Spleen (tissue), 11 donors: Measurements from ENCODE around the gene TRERF1. TPM values are rescaled to one million over a fixed set of nuclear protein-coding genes. Genes with fewer than 3 reads are reported as not detected.

Source experiments
- DNase-seq: peaks from one replicate; pipeline ENCODE4 v3.0.0-alpha.2; 2020
- H3K27ac ChIP-seq, 8 donors: fragments of 200-600 bp; sonication (generic) in 7 of 8; 1 replicate in 4 of 8; 2 replicates in 4 of 8; pipeline versions ENCODE4 v1.5.0 to v1.8.0; 2016 to 2021; ENCODE audit warnings: inconsistent platforms in 4 of 8, mild to moderate bottlenecking in 4 of 8, moderate library complexity in 1 of 8
- H3K27me3 ChIP-seq, 7 donors: fragments of 200-600 bp; sonication (generic) in 6 of 7; replicated peaks in 1 of 7; 1 replicate in 4 of 7; 2 replicates in 3 of 7; pipeline versions ENCODE4 v1.5.0 to v1.8.0; 2016 to 2021; ENCODE audit warnings: inconsistent platforms in 3 of 7, mild to moderate bottlenecking in 1 of 7
- H3K36me3 ChIP-seq, 6 donors: fragments of 200-600 bp; sonication (generic) in 5 of 6; 1 replicate in 4 of 6; 2 replicates in 2 of 6; pipeline versions ENCODE4 v1.5.0 to v1.8.0; 2016 to 2021; ENCODE audit warnings: inconsistent platforms in 2 of 6
- H3K4me1 ChIP-seq, 6 donors: fragments of 200-600 bp; sonication (generic) in 5 of 6; 1 replicate in 3 of 6; 2 replicates in 3 of 6; pipeline versions ENCODE4 v1.5.0 to v1.8.0; 2016 to 2021; ENCODE audit warnings: inconsistent platforms in 3 of 6
- H3K4me3 ChIP-seq, 8 donors: fragments of 200-600 bp; sonication (generic) in 7 of 8; 1 replicate in 4 of 8; 2 replicates in 4 of 8; pipeline versions ENCODE4 v1.5.0 to v1.8.0; 2016 to 2021; ENCODE audit warnings: inconsistent platforms in 4 of 8, mild to moderate bottlenecking in 4 of 8, moderate library complexity in 2 of 8
- H3K9me3 ChIP-seq, 8 donors: fragments of 200-600 bp; sonication (generic) in 7 of 8; 1 replicate in 4 of 8; 2 replicates in 4 of 8; pipeline versions ENCODE4 v1.5.0 to v1.8.0; 2016 to 2021; ENCODE audit warnings: inconsistent platforms in 4 of 8
- CTCF ChIP-seq, 11 experiments: fragments of 200-600 bp in 7 of 11; fragments of 450-650 bp in 4 of 11; sonication (generic) in 4 of 11; IDR thresholded peaks in 8 of 11; conservative IDR thresholded peaks in 3 of 11; 1 replicate in 7 of 11; 2 replicates in 4 of 11; pipeline versions ENCODE4 v1.4.0 to v1.8.0; 2016 to 2021; ENCODE audit warnings: antibody characterized with exemption in 11 of 11, inconsistent platforms in 4 of 11, mild to moderate bottlenecking in 1 of 11
- POLR2A ChIP-seq, 3 donors: fragments of 450-650 bp; IDR thresholded peaks; one replicate each; pipeline ENCODE4 v1.5.1; 2017; ENCODE audit warnings: antibody characterized with exemption in 3 of 3, mild to moderate bottlenecking in 1 of 3
- POLR2AphosphoS5 ChIP-seq, 3 donors: sonication (generic); formaldehyde crosslinking; IDR thresholded peaks; one replicate each; pipeline ENCODE4 v1.5.1; 2017; ENCODE audit warnings: antibody characterized with exemption in 3 of 3
- WGBS, 5 donors: extraction: QIAGEN DNeasy Blood & Tissue Kit in 3 of 5; methylation state at CpG; one replicate each; pipeline versions ENCODE4 v1.1.5 to v1.1.7; 2013 to 2018; 5-methylcytosine and 5-hydroxymethylcytosine counted together
- intact Hi-C: fragments of 100-400 bp; cut with DNase I; formaldehyde crosslinking; loops from one replicate; pipeline ENCODE4 v1.15.0; 2023; ENCODE audit warnings: low total_unique reads
- polyA plus RNA-seq, 3 donors: library from polyadenylated mRNA; stranded (reverse); fragments of 200-250 nt; gene quantifications; one replicate each; pipeline ENCODE4 v1.2.1, GENCODE V29; 2013
- total RNA-seq, 7 donors: library from RNA; depleted of rRNA in 3 of 7; stranded (reverse); fragments of >200 nt in 3 of 7; fragmentation: NEBNext Ultra II Directional in 4 of 7; extraction: Animal tissue kit (Norgen Biotek cat#: 25700) in 4 of 7; gene quantifications; one replicate each; pipeline versions ENCODE4 v1.1.0 to v1.2.1, GENCODE V29; 2016 to 2021
- donor health status: healthy with polysubstance abuse.
- donor health status: DM: no; HTN: no; CAD: no; lungs with moderate emphysema.
- donor health status: DM: no; HTN: no; CAD: no.
- donor health status: Bipolar disorder and iron deficiency.
- donor health status: healthy.
- donor health status: DM: no; HTN: no; CAD: no.
- donor health status: DM: yes; HTN: yes; CAD: no.

Gene TRERF1
- total and polyA plus RNA-seq, 10 donors = 1.5 to 16.9 (median 12.4) TPM

GRCh38 chr6:42314571-42315258, 137.0 kb downstream of the TRERF1 start:
- peak overlapping the region in 6 of 8 donors; percentile 20 to 91 (median 71) for H3K27ac ChIP-seq

GRCh38 chr6:42313941-42314570, 137.7 kb downstream of the TRERF1 start:
- Histone ChIP-seq H3K27ac (peak overlapping the region in 5 of 8 donors; percentile 45 to 91 (median 85)), H3K4me1 (peaks cover 0 to 59% (median 36%) of the 10 kb centered on the region in 6 donors)
- no peak for DNase-seq

More at GRCh38 chr6:42314571-42315258, 137.0 kb downstream of the TRERF1 start:
- 78 to 90% (median 80%) methylated on average over 10 of the region's 10 CpGs for WGBS, 5 donors
- TF ChIP-seq CTCF (IDR thresholded peaks at IDR 0.05 in 8 of 11, conservative IDR thresholded peaks at IDR 0.05 in 3 of 11) (no peak), POLR2AphosphoS5 (IDR thresholded peaks at IDR 0.05) (no peak), POLR2A (IDR thresholded peaks at IDR 0.05) (no peak)
- H3K4me3 ChIP-seq = no peak overlapping the region
- H3K36me3 ChIP-seq = peaks cover 0 to 3% (median 0%) of the 10 kb centered on the region in 6 donors
- H3K9me3 ChIP-seq = no peaks in the 10 kb centered on the region
- intact Hi-C loops = no loop called here
- H3K4me1 ChIP-seq = peaks cover 0 to 60% (median 36%) of the 10 kb centered on the region in 6 donors
- no peak for DNase-seq
- no peaks in the 10 kb centered on the region for H3K27me3 ChIP-seq

GRCh38 chr6:42313038-42313437, 138.7 kb downstream of the TRERF1 start:
- no peak for TF ChIP-seq POLR2A (IDR thresholded peaks at IDR 0.05)
- TF ChIP-seq CTCF (IDR thresholded peaks at IDR 0.05 in 8 of 11, conservative IDR thresholded peaks at IDR 0.05 in 3 of 11) = no peak
- no peak for TF ChIP-seq POLR2AphosphoS5 (IDR thresholded peaks at IDR 0.05)
- H3K27me3 ChIP-seq = no peaks in the 10 kb centered on the region
- intact Hi-C loops = no loop called here
- peaks cover 0 to 55% (median 35%) of the 10 kb centered on the region in 6 donors for H3K4me1 ChIP-seq
- peaks cover 0 to 3% (median 0%) of the 10 kb centered on the region in 6 donors for H3K36me3 ChIP-seq
- 52 to 73% (median 62%) methylated on average over 6 of the region's 6 CpGs for WGBS, 5 donors
- H3K27ac ChIP-seq = peak overlapping the region in 6 of 8 donors; percentile 38 to 91 (median 71)
- H3K4me3 ChIP-seq = no peak overlapping the region
- H3K9me3 ChIP-seq = no peaks in the 10 kb centered on the region
- DNase-seq = no peak

More at GRCh38 chr6:42313941-42314570, 137.7 kb downstream of the TRERF1 start:
- TF ChIP-seq CTCF (IDR thresholded peaks at IDR 0.05 in 8 of 11, conservative IDR thresholded peaks at IDR 0.05 in 3 of 11) (no peak), POLR2A (IDR thresholded peaks at IDR 0.05) (no peak), POLR2AphosphoS5 (IDR thresholded peaks at IDR 0.05) (no peak)
- Histone ChIP-seq H3K36me3 (peaks cover 0 to 3% (median 0%) of the 10 kb centered on the region in 6 donors), H3K4me3 (no peak overlapping the region), H3K27me3 (no peaks in the 10 kb centered on the region), H3K9me3 (no peaks in the 10 kb centered on the region)
- WGBS, 5 donors = 77 to 85% (median 83%) methylated on average over 9 of the region's 9 CpGs
- intact Hi-C loops = no loop called here

GRCh38 chr6:42307141-42307470, 144.6 kb downstream of the TRERF1 start:
- Histone ChIP-seq H3K27me3 (no peaks in the 10 kb centered on the region), H3K4me1 (peaks cover 0 to 32% (median 7%) of the 10 kb centered on the region in 6 donors), H3K4me3 (no peak overlapping the region), H3K9me3 (no peaks in the 10 kb centered on the region), H3K27ac (no peak overlapping the region), H3K36me3 (peaks cover 0 to 3% (median 0%) of the 10 kb centered on the region in 6 donors)
- no peak for DNase-seq
- WGBS, 5 donors = 92 to 99% (median 96%) methylated on average over 2 of the region's 2 CpGs
- TF ChIP-seq POLR2A (IDR thresholded peaks at IDR 0.05) (no peak), CTCF (IDR thresholded peaks at IDR 0.05 in 8 of 11, conservative IDR thresholded peaks at IDR 0.05 in 3 of 11) (no peak), POLR2AphosphoS5 (IDR thresholded peaks at IDR 0.05) (no peak)
- intact Hi-C loops = no loop called here
